Measurements from ENCODE around the gene RAB11FIP3.

The RAB11FIP3 gene

DNA sequence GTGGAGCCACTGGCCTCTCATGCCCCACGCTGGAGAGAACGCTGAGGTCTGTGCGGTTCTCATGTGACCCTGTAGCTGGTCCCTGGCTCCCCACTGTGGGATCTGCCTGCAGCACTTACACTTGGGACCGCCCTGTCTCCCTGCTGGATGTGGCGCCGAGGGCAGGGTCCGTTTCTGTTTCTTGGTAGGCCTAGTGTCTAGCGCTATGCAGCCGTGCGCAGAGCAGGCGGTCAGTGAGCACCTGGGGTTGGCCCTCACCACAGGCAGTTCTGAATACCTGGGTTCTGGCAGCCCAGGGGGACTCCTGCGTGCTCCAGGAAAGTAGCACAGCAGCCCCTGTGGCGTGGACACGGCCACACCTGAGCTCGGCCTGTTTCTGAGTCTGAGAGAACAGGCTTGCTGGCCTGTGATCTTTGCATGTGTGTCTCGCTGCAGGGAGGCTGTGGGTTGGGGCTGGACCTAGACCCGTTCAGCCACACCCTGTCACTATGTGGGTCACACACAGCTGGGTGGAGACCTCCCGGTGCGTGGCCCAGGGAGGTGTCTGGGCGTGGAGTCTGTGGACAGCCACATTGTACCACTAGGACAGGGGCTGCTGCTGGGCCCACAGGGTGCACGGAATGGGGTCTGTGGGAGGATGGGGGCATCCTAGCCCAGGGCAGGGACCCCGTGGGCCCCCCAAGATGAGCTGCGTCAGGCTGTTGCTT, 104.8 kb downstream of the RAB11FIP3 start:
- no peak overlapping the region for H3K4me3 ChIP-seq (ENCODE audit: low read depth, low read length)
- TF ChIP-seq CTCF (IDR thresholded peaks at IDR 0.05; ENCODE audit: borderline replicate concordance, insufficient read depth, low read depth, low read length), result no peak

DNA sequence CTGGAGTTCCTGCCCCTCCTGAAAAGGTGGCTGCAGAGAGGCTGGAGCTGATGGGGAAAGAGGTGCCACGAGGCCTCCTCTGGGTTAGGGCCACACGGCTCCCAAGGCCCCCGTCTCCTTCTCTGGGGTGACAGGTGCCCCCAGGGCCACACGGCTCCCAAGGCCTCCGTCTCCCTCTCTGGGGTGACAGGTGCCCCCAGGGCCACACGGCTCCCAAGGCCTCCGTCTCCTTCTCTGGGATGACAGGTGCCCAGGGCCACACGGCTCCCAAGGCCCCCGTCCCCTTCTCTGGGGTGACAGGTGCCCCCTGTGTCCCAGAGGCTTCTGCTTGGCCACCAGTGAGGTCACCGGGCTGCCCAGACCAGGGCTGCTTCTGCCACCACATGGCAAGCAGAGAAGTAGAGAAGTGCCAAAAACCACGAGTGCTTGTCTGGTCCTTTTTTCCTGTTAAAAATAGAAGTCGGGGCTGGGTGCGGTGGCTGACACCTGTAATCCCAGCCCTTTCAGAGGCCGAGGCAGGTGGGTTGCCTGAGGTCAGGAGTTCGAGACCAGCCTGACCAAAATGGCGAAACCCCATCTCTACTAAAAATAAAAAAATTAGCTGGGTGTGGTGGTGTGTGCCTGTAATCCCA, 106.2 kb downstream of the RAB11FIP3 start:
- TF ChIP-seq CTCF (IDR thresholded peaks at IDR 0.05; ENCODE audit: borderline replicate concordance, insufficient read depth, low read depth, low read length), result no peak
- H3K4me3 ChIP-seq (ENCODE audit: low read depth, low read length), result no peak overlapping the region

DNA sequence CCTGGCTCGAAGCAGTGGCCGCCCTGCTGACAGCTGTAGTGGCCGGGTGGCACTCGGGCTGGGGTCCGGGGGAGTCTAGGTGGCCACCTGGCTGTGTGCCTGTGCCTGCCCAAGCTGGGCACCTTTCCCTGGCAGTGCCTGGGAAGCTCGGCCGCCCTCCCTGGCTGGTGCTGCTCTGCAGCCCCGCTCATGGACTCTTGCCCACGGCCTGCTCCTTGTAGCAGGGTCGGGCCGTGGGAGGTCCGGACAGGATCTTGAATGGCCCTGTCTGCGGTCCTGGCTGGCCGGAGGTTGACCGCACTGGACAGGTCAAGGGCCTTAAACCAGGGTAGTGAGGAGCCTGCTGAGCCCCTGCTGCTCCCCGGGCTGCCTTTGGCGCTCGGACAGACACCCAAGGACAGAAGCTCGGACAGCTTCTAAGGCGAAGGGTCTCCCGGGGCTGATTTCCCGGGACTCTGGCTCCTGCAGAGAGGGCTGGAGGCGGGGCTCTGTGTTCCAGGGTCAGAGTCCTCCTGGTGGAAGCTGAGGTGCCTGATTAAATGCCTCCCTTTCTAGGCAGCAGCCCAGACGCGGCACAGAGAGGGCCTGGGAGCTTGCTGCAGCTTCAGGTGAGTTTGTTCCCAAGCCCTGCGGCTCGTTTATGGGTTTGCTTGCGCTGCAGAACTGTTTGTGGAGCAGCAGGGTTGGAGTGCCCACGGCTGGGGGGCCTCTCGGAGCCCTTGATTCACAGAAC, 108.1 kb downstream of the RAB11FIP3 start:
- TF ChIP-seq CTCF (IDR thresholded peaks at IDR 0.05; ENCODE audit: borderline replicate concordance, insufficient read depth, low read depth, low read length), result no peak
- no peak overlapping the region for H3K4me3 ChIP-seq (ENCODE audit: low read depth, low read length)

DNA sequence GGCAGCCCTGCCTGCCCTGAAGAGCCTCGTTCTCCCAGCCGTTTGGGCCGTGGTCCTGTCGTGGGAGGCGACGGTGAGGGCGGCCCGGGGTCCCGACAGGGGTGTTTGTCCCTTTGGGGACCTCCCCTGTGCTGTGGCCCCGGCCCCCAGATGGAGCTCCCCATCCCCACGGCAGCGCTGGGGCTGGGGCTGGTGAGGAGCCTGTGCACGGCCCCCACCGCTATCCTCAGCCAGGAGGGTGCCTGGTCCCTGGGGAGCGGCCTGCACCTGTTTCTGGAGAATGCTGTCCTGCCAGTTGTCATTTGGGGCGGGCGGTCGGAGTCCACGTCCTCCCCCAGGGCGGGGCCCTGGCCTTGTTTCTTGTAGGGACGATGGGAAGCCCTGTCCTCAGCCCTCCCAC, 108.7 kb downstream of the RAB11FIP3 start:
- TF ChIP-seq CTCF (IDR thresholded peaks at IDR 0.05; ENCODE audit: borderline replicate concordance, insufficient read depth, low read depth, low read length), result no peak

GRCh38 chr16:534856-535445, 109.5 kb downstream of the RAB11FIP3 start:
- no peak for TF ChIP-seq CTCF (IDR thresholded peaks at IDR 0.05; ENCODE audit: borderline replicate concordance, insufficient read depth, low read depth, low read length)
- H3K4me3 ChIP-seq (ENCODE audit: low read depth, low read length), result no peak overlapping the region

More for the DNA sequence above, 108.7 kb downstream of the RAB11FIP3 start:
- no peak overlapping the region for H3K4me3 ChIP-seq (ENCODE audit: low read depth, low read length)

DNA sequence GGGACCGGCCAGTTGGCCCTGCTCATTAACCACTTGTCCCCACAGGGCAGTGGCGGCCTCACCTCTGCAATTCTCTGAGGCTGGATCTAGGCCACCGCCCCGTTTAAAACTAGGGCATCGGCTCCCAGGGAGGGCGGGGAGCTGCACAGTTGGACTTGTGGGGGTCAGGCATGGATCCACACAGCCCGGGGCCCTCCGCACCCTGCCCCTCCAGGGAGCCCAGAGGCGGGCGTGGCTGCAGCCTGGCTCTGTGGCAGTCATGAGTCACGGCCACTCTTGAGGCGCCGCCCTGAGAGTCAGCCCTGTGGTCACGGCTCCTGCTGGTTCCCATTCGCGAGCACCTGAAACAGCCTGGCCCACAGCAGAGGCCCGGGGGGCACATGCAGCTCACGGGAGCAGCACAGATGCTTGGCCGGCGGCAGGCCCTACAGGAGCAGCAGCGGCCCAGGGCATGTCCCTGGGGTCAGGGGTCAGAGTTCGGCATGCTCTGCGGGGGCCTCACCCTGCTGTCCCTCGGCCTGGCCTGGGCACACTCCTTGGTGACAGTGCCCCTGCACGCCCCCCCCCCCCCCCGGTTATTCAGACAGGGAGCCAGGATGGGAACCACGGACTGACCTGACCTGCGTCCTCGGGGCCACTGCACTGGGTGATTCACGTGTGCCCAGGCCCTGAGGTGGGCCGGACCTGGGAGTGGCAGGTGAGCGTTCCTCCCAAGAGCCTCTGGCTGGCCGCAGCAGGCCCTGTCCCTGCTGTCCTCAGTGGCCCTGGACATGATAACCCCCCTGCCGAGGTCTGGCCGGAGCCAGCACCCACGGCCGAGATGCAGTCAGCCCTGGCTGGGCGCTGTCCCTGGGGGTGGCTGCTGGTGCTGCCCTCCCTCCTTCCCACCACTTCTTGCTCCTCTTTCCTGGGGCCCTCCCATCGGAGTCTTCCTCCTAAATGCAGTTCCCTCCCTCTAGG, 110.3 kb downstream of the RAB11FIP3 start:
- no peak overlapping the region for H3K4me3 ChIP-seq (ENCODE audit: low read depth, low read length)
- TF ChIP-seq CTCF (IDR thresholded peaks at IDR 0.05; ENCODE audit: borderline replicate concordance, insufficient read depth, low read depth, low read length), result no peak
